Progenitor cell of endocrine pancreas (in vitro differentiated cells): ENCODE results near the gene LIN7B. TPM values are rescaled to one million over a fixed set of nuclear protein-coding genes. Genes with fewer than 3 reads are reported as not detected.

ENCODE experiments used
- DNase-seq: peaks from one replicate; pipeline ENCODE4 v3.0.0; 2021; ENCODE audit warnings: low spot score; ENCODE audit not compliant: unreplicated experiment
- H3K27ac Mint-ChIP-seq: 2 replicates; pipeline ENCODE4 v1.8.0; 2021; ENCODE audit warnings: mild to moderate bottlenecking, moderate library complexity, mixed read lengths
- H3K27me3 Mint-ChIP-seq: 2 replicates; pipeline ENCODE4 v1.8.0; 2021; ENCODE audit warnings: mixed read lengths
- H3K36me3 Mint-ChIP-seq: 2 replicates; pipeline ENCODE4 v1.8.0; 2022; ENCODE audit warnings: mixed read lengths; ENCODE audit not compliant: insufficient read depth
- H3K4me1 Mint-ChIP-seq: 2 replicates; pipeline ENCODE4 v1.8.0; 2021; ENCODE audit warnings: low read depth, mixed read lengths
- H3K4me3 Mint-ChIP-seq: 2 replicates; pipeline ENCODE4 v1.8.0; 2021; ENCODE audit warnings: low read depth, mild to moderate bottlenecking, moderate library complexity, mixed read lengths
- H3K9me3 Mint-ChIP-seq: 2 replicates; pipeline ENCODE4 v1.8.0; 2021; ENCODE audit warnings: low read depth, mixed read lengths
- CTCF ChIP-seq: fragments of 200-600 bp; sonication (generic); IDR thresholded peaks from one replicate; pipeline ENCODE4 v1.5.0; 2021; ENCODE audit warnings: antibody characterized with exemption, mild to moderate bottlenecking; ENCODE audit not compliant: unreplicated experiment
- total RNA-seq: library from RNA; stranded (reverse); gene quantifications from 2 replicates; pipeline ENCODE4 v1.2.1, GENCODE V29; 2021

LIN7B gene
- total RNA-seq, 1 donor from 2014 or later, result 7.0 TPM

DNA sequence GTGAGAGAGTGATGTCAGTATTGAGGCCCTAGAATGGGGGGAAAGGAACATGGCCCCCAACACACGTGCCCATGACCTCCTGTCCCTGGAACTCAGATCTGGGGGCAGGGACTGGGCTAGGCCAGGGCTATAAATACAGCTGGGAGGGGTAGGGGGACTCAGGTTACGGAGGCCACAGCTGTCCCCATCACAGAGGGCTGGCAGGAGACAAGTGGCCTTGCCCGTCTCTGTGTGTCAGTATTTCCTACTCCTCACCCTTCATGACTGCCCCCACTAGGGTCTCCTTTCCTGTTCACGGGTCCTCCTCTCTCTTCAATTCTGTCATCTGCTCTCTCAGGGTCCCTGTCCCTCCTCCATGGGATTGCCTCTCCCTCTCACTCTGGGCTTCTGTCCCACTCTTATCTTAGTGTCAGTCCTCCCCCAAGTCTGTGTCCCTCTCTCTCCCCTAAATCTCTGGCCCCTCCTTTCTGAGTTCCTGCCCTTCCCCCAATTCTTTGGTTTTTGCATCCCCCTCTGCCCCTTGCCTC is 41.7 kb downstream of the LIN7B start:
- H3K27me3 Mint-ChIP-seq, result peaks cover 56% of the 10 kb centered on the region
- no peak for DNase-seq
- peak overlapping the region; percentile 37 for H3K4me3 Mint-ChIP-seq
- peaks cover under 1% of the 10 kb centered on the region for H3K36me3 Mint-ChIP-seq
- peaks cover 16% of the 10 kb centered on the region for H3K4me1 Mint-ChIP-seq
- H3K9me3 Mint-ChIP-seq, result peaks cover 8% of the 10 kb centered on the region
- H3K27ac Mint-ChIP-seq, result no peak overlapping the region
- no peak for TF ChIP-seq CTCF

GRCh38 chr19:49157445-49158224 is 43.5 kb downstream of the LIN7B start, which contains the start of gene TRPM4:
TRPM4 (plus strand) TSS chr19:49157792; CDS start chr19:49157867, 75 bp downstream.
- Mint-ChIP-seq H3K4me3 (peak within 1 kb of the TSS; percentile 72), H3K27ac (peak within 1 kb of the TSS; percentile 81), H3K36me3 (peaks cover 2% of the 10 kb centered on the region), H3K4me1 (peaks cover 16% of the 10 kb centered on the region), H3K27me3 (peaks cover 55% of the 10 kb centered on the region), H3K9me3 (peaks cover 8% of the 10 kb centered on the region)
- peak; percentile 89 for DNase-seq
- TF ChIP-seq CTCF, result no peak

DNA sequence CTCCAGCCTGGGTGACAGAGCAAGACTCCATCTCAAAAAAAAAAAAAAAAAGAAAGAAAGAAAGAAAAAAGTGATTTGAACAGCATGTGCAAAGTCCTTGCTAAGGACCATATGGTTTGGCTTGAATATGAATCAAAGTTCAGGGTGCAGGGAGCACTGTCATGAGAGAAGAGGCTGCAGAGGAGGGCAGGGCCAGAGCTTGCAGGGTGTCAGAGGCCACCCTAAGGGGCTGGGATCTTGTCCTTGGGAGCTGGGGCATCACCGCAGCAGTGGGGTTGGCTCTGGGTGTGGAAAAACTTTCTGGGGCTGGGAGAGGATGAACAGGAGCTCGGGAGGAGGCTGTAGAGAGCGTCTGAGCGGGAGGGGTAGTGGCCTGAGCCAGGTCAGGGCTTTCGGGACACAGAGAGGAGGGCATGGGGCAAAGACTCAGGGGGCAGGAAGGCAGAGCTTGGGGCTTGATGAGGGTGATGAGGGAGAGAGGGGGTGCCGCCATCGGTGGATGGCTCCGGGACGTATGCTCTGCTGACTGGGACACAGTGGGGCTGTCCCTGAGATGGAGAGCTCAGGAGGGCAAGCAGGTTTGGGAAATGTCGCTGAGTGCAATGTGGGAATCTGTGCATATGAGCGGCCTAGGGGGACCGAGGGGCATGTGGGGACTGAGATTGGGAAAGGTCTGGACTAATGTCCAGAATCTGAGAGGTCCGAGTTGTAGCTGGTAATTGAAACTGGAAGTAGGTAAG is 46.5 kb downstream of the LIN7B start:
- Mint-ChIP-seq H3K4me3 (no peak overlapping the region), H3K9me3 (no peaks in the 10 kb centered on the region), H3K27ac (no peak overlapping the region), H3K27me3 (peaks cover 46% of the 10 kb centered on the region), H3K36me3 (peaks cover 2% of the 10 kb centered on the region), H3K4me1 (peaks cover 15% of the 10 kb centered on the region)
- no peak for DNase-seq
- TF ChIP-seq CTCF, result no peak

DNA sequence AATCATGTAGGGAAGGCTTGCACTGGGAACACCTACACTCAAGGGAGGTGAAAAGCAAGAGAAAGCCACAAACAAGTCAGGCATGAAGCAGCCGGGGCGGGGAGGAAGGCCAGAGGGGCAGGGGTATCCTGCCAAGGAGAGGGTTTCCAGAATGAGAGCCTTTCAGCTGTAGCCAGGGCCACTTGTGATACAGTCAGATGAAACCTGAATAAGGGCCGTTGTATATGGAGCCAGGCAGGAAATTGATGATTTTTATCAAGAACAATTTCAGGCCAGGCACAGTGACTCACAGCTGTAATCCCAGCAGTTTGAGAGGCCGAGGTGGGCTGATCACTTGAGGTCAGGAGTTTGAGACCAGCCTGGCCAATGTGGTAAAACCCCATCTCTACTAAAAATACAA is 47.8 kb downstream of the LIN7B start:
- no peak overlapping the region for H3K4me3 Mint-ChIP-seq
- no peak for DNase-seq
- peaks cover 2% of the 10 kb centered on the region for H3K36me3 Mint-ChIP-seq
- no peaks in the 10 kb centered on the region for H3K9me3 Mint-ChIP-seq
- H3K27me3 Mint-ChIP-seq, result peaks cover 45% of the 10 kb centered on the region
- peaks cover 10% of the 10 kb centered on the region for H3K4me1 Mint-ChIP-seq
- TF ChIP-seq CTCF, result no peak
- H3K27ac Mint-ChIP-seq, result no peak overlapping the region

DNA sequence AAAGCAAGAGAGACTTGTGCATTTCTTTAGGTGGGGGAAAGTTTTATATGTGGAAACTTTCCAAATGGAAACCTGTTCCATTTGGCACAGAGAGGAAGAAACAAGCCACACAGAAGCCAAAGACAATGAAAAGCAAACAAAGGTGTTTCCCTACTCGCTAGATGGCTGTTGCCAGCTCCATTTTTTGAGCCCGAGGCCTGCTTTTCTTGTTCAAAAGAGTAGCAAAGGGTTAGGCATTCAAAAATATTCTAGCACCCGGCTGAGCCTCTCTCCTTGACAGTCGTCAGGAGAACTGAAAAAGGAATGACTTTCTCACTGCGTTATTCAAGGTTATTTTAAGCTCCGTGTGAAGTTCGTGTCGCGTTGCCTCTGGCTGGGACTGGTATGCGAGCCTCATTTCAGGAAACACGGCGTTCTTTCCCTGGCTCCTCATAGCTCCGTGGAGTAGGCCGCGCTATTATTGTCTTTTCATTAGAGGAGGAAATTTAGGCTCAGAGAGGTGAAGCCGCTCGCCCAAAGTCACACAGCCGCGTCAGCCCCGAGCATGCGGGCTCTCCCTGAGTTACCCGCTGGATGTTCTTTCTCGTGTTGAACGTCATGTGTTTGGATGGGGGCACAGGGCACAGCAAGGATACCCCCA is 51.1 kb downstream of the LIN7B start:
- Mint-ChIP-seq H3K27ac (no peak overlapping the region), H3K27me3 (peaks cover 39% of the 10 kb centered on the region), H3K4me1 (peaks cover 2% of the 10 kb centered on the region), H3K36me3 (peaks cover 2% of the 10 kb centered on the region), H3K4me3 (no peak overlapping the region), H3K9me3 (no peaks in the 10 kb centered on the region)
- no peak for DNase-seq
- TF ChIP-seq CTCF, result no peak
